Left lung (tissue), 10 donors: ENCODE data around the gene KIF3B. TPM values are rescaled to one million over a fixed set of nuclear protein-coding genes. Genes with fewer than 3 reads are reported as not detected.
A peak's percentile ranks its signal among the peaks of the same experiment; 100 is the strongest.
"Not testable (repeated sequence)": the region's sequence is repeated elsewhere in the genome, so short reads cannot be mapped to it uniquely, and the experiment has no call there.

Experiments
- ATAC-seq: fragments of 200-7000 bp; cut with Tn5 transposase; one replicate; pipeline ENCODE4 v1.9.1; 2020; ENCODE audit warnings: moderate library complexity
- DNase-seq, 4 donors: peaks; one replicate each; pipeline ENCODE4 v3.0.0-alpha.2; 2013 to 2020
- H3K27ac ChIP-seq, 2 donors: fragments of 200-600 bp; sonication (generic) in 1 of 2; one replicate each; pipeline versions ENCODE4 v1.5.0 to v1.8.0; 2020 to 2021
- H3K27me3 ChIP-seq, 2 donors: fragments of 200-600 bp; sonication (generic) in 1 of 2; one replicate each; pipeline versions ENCODE4 v1.5.0 to v1.8.0; 2020 to 2021
- H3K36me3 ChIP-seq, 2 donors: fragments of 200-600 bp; sonication (generic) in 1 of 2; one replicate each; pipeline versions ENCODE4 v1.5.0 to v1.8.0; 2020 to 2021
- H3K4me1 ChIP-seq, 2 donors: fragments of 200-600 bp; one replicate each; pipeline ENCODE4 v1.8.0; 2021
- H3K4me3 ChIP-seq, 2 donors: fragments of 200-600 bp; sonication (generic) in 1 of 2; one replicate each; pipeline versions ENCODE4 v1.5.0 to v1.8.0; 2020 to 2021; ENCODE audit warnings: mild to moderate bottlenecking in 1 of 2
- H3K9me3 ChIP-seq, 2 donors: fragments of 200-600 bp; sonication (generic) in 1 of 2; one replicate each; pipeline versions ENCODE4 v1.5.0 to v1.8.0; 2020 to 2021
- CTCF ChIP-seq, 2 donors: fragments of 200-600 bp; sonication (generic) in 1 of 2; IDR thresholded peaks; one replicate each; pipeline versions ENCODE4 v1.5.0 to v1.8.0; 2021; ENCODE audit warnings: antibody characterized with exemption in 2 of 2
- intact Hi-C, 2 donors: fragments of 100-400 bp; cut with DNase I; formaldehyde crosslinking; loops; one replicate each; pipeline versions ENCODE4 v1.11.2 to v1.14.2; 2022
- polyA plus RNA-seq, 6 donors: library from polyadenylated mRNA; unstranded; fragments of 120-200 nt; gene quantifications; one replicate each; pipeline ENCODE4 v1.2.1, GENCODE V29; 2013; ENCODE audit not compliant: insufficient read length in 6 of 6
- total RNA-seq, 2 donors: library from RNA; stranded (reverse); fragmentation: NEBNext Ultra II Directional; extraction: Animal tissue kit (Norgen Biotek cat#: 25700); gene quantifications; one replicate each; pipeline ENCODE4 v1.2.1, GENCODE V29; 2021
- donor health status: DM: no; HTN: yes; CAD: no.
- donor health status: DM: no; HTN: no; CAD: no.

The KIF3B gene
- total and polyA plus RNA-seq, 8 donors = 22.9 to 34.6 (median 27.6) TPM

GRCh38 chr20:32282461-32282860 is 5.0 kb downstream of the KIF3B start:
- no peaks in the 10 kb centered on the region for H3K9me3 ChIP-seq
- ATAC-seq (no peak), DNase-seq (no peak)
- H3K4me3 ChIP-seq = no peak overlapping the region
- no peaks in the 10 kb centered on the region for H3K36me3 ChIP-seq
- no peak overlapping the region for H3K27ac ChIP-seq
- no peak for TF ChIP-seq CTCF (IDR thresholded peaks at IDR 0.05)
- intact Hi-C loops = no loop called here
- no peaks in the 10 kb centered on the region for H3K27me3 ChIP-seq
- H3K4me1 ChIP-seq = peaks cover 0 to 36% of the 10 kb centered on the region in 2 donors

- intact Hi-C loops = no loop called here
- DNase-seq (no peak), ATAC-seq (no peak)
- TF ChIP-seq CTCF (IDR thresholded peaks at IDR 0.05) = no peak
- peaks cover 0 to 22% of the 10 kb centered on the region in 2 donors for H3K4me1 ChIP-seq
- peak overlapping the region; percentile 7 to 49 for H3K27ac ChIP-seq
- no peaks in the 10 kb centered on the region for H3K27me3 ChIP-seq
- H3K4me3 ChIP-seq = no peak overlapping the region
- H3K36me3 ChIP-seq = no peaks in the 10 kb centered on the region
- H3K9me3 ChIP-seq = no peaks in the 10 kb centered on the region
These were observed 7.7 kb downstream of the KIF3B start for GRCh38 chr20:32285082-32285620.

- intact Hi-C loops = no loop called here
- Histone ChIP-seq H3K36me3 (no peaks in the 10 kb centered on the region), H3K4me3 (no peak overlapping the region), H3K9me3 (no peaks in the 10 kb centered on the region), H3K27me3 (no peaks in the 10 kb centered on the region), H3K4me1 (peaks cover 0 to 22% of the 10 kb centered on the region in 2 donors), H3K27ac (peak overlapping the region; percentile 7 to 49)
- no peak for TF ChIP-seq CTCF (IDR thresholded peaks at IDR 0.05)
- ATAC-seq = no peak
- no peak for DNase-seq
These were observed 8.3 kb downstream of the KIF3B start for GRCh38 chr20:32285621-32286371.

GRCh38 chr20:32287231-32287638 is 9.8 kb downstream of the KIF3B start:
- Histone ChIP-seq H3K27me3 (no peaks in the 10 kb centered on the region), H3K9me3 (no peaks in the 10 kb centered on the region), H3K4me1 (peaks cover 0 to 22% of the 10 kb centered on the region in 2 donors), H3K27ac (no peak overlapping the region), H3K4me3 (no peak overlapping the region), H3K36me3 (no peaks in the 10 kb centered on the region)
- TF ChIP-seq CTCF (IDR thresholded peaks at IDR 0.05) = no peak
- no peak for DNase-seq
- no peak for ATAC-seq
- intact Hi-C loops = no loop called here

GRCh38 chr20:32288225-32288849 is 10.9 kb downstream of the KIF3B start:
- Histone ChIP-seq H3K4me1 (peaks cover 0 to 22% of the 10 kb centered on the region in 2 donors), H3K4me3 (no peak overlapping the region), H3K36me3 (no peaks in the 10 kb centered on the region), H3K9me3 (no peaks in the 10 kb centered on the region), H3K27me3 (no peaks in the 10 kb centered on the region), H3K27ac (no peak overlapping the region)
- DNase-seq (no peak), ATAC-seq (no peak)
- no peak for TF ChIP-seq CTCF (IDR thresholded peaks at IDR 0.05)
- intact Hi-C loops = no loop called here

- H3K36me3 ChIP-seq, intact Hi-C loops, DNase-seq, H3K27me3 ChIP-seq, H3K4me3 ChIP-seq, H3K9me3 ChIP-seq, H3K27ac ChIP-seq, ATAC-seq: not testable (repeated sequence)
- H3K4me1 ChIP-seq = peaks cover 0 to 22% of the 10 kb centered on the region in 2 donors
These were observed 11.8 kb downstream of the KIF3B start for GRCh38 chr20:32289299-32289660.
